Fibroblast of lung (primary cell): ENCODE data around the gene DTX4. TPM values are rescaled to one million over a fixed set of nuclear protein-coding genes. Genes with fewer than 3 reads are reported as not detected.

Experiments
- DNase-seq, 2 donors: peaks; one replicate each; pipeline versions ENCODE4 v3.0.0 to v3.0.0-alpha.2; 2010; ENCODE audit warnings: low read depth in 2 of 2
- H2AFZ ChIP-seq: 2 replicates; pipeline ENCODE4 v1.5.1; 2012; ENCODE audit warnings: low read length, control low read depth, inconsistent platforms
- H3K27ac ChIP-seq: 2 replicates; pipeline ENCODE4 v1.5.1; 2011; ENCODE audit warnings: low read length, control low read depth; ENCODE audit not compliant: insufficient read depth
- H3K27me3 ChIP-seq: 2 replicates; pipeline ENCODE4 v1.5.1; 2011; ENCODE audit warnings: mild to moderate bottlenecking, low read length; ENCODE audit not compliant: control insufficient read depth, insufficient read depth
- H3K36me3 ChIP-seq: 2 replicates; pipeline ENCODE4 v1.5.1; 2011; ENCODE audit warnings: low read length; ENCODE audit not compliant: control insufficient read depth, insufficient read depth
- H3K4me1 ChIP-seq: 2 replicates; pipeline ENCODE4 v1.5.1; 2011; ENCODE audit warnings: low read length; ENCODE audit not compliant: control insufficient read depth, insufficient read depth; ENCODE audit errors: extremely low read depth
- H3K4me2 ChIP-seq: 2 replicates; pipeline ENCODE4 v1.5.1; 2011; ENCODE audit warnings: low read length, control low read depth; ENCODE audit not compliant: insufficient read depth; ENCODE audit errors: extremely low read depth
- H3K4me3 ChIP-seq, 4 experiments: fragments of 200-600 bp in 1 of 4; sonication (generic) in 1 of 4; replicated peaks in 1 of 4; 2 replicates each; pipeline ENCODE4 v1.5.1; 2011 to 2016; ENCODE audit warnings: low read length in 4 of 4, low read depth in 3 of 4, mild to moderate bottlenecking in 3 of 4, control low read depth in 2 of 4, inconsistent platforms in 1 of 4, mixed read lengths in 1 of 4; ENCODE audit not compliant: insufficient read depth in 1 of 4; ENCODE audit errors: control extremely low read depth in 1 of 4
- H3K79me2 ChIP-seq: 2 replicates; pipeline ENCODE4 v1.5.1; 2012; ENCODE audit warnings: mild to moderate bottlenecking, low read length, inconsistent platforms; ENCODE audit not compliant: control insufficient read depth, insufficient read depth
- H3K9ac ChIP-seq: 2 replicates; pipeline ENCODE4 v1.5.1; 2011; ENCODE audit warnings: mild to moderate bottlenecking, low read length, control low read depth; ENCODE audit not compliant: insufficient read depth
- H3K9me3 ChIP-seq: 2 replicates; pipeline ENCODE4 v1.5.1; 2012; ENCODE audit warnings: low read depth, low read length; ENCODE audit not compliant: control insufficient read depth, insufficient read depth
- H4K20me1 ChIP-seq: 2 replicates; pipeline ENCODE4 v1.5.1; 2011; ENCODE audit warnings: low read length; ENCODE audit not compliant: control insufficient read depth, insufficient read depth; ENCODE audit errors: extremely low read depth
- CTCF ChIP-seq, 2 donors: IDR thresholded peaks in 1 of 2; conservative IDR thresholded peaks in 1 of 2; 1 replicate in 1 of 2; 2 replicates in 1 of 2; pipeline ENCODE4 v1.5.1; 2011 to 2012; ENCODE audit warnings: low read length in 2 of 2, control low read depth in 1 of 2, inconsistent platforms in 1 of 2, low read depth in 1 of 2, mild to moderate bottlenecking in 1 of 2
- EZH2 ChIP-seq: IDR thresholded peaks from 2 replicates; pipeline ENCODE4 v1.5.1; 2012; ENCODE audit warnings: low read length, control low read depth, mild to moderate bottlenecking; ENCODE audit errors: missing control alignments
- polyA plus RNA-seq, 2 donors: library from polyadenylated mRNA; depleted of rRNA in 1 of 2; stranded (reverse) in 1 of 2; unstranded in 1 of 2; fragments of >200 nt; gene quantifications; 2 replicates each; pipeline ENCODE4 v1.2.1, GENCODE V29; 2011 to 2012; ENCODE audit warnings: missing spikeins in 1 of 2
- total RNA-seq: library from RNA; depleted of rRNA; stranded (reverse); fragments of >200 nt; gene quantifications from 2 replicates; pipeline ENCODE4 v1.2.1, GENCODE V29; 2014

The DTX4 gene
- total and polyA plus RNA-seq, 2 donors (not counting 1 experiment from before 2014, with no cell fraction given) = 1.2 to 4.8 TPM

GRCh38 chr11:59223177-59223576, 51.2 kb downstream of the DTX4 start:
- Histone ChIP-seq H3K4me1 (peaks cover 17% of the 10 kb centered on the region), H3K27me3 (no peaks in the 10 kb centered on the region), H3K9ac (no peak overlapping the region), H4K20me1 (no peaks in the 10 kb centered on the region), H3K36me3 (no peaks in the 10 kb centered on the region), H3K27ac (no peak overlapping the region), H3K79me2 (no peaks in the 10 kb centered on the region), H3K4me2 (no peak overlapping the region), H2AFZ (no peak overlapping the region), H3K4me3 (no peak overlapping the region), H3K9me3 (no peaks in the 10 kb centered on the region)
- DNase-seq = no peak
- no peak for TF ChIP-seq EZH2
- TF ChIP-seq CTCF (conservative IDR thresholded peaks at IDR 0.05 in 1 of 2, IDR thresholded peaks at IDR 0.05 in 1 of 2; ENCODE audit: low read depth in 1 of 2, low read length in 2 of 2) = no peak

- TF ChIP-seq EZH2 (no peak), CTCF (conservative IDR thresholded peaks at IDR 0.05 in 1 of 2, IDR thresholded peaks at IDR 0.05 in 1 of 2; ENCODE audit: low read depth in 1 of 2, low read length in 2 of 2) (no peak)
- Histone ChIP-seq H3K9ac (no peak overlapping the region), H3K4me3 (no peak overlapping the region), H4K20me1 (no peaks in the 10 kb centered on the region), H3K9me3 (no peaks in the 10 kb centered on the region), H3K4me2 (no peak overlapping the region), H2AFZ (no peak overlapping the region), H3K27me3 (no peaks in the 10 kb centered on the region), H3K36me3 (no peaks in the 10 kb centered on the region), H3K79me2 (no peaks in the 10 kb centered on the region), H3K27ac (no peak overlapping the region), H3K4me1 (peaks cover 17% of the 10 kb centered on the region)
- DNase-seq = no peak
These were observed 51.7 kb downstream of the DTX4 start for GRCh38 chr11:59223611-59224010.

- Histone ChIP-seq H3K9me3 (no peaks in the 10 kb centered on the region), H3K79me2 (no peaks in the 10 kb centered on the region), H4K20me1 (no peaks in the 10 kb centered on the region), H3K27me3 (no peaks in the 10 kb centered on the region), H3K4me1 (peaks cover 17% of the 10 kb centered on the region), H3K9ac (no peak overlapping the region), H3K36me3 (no peaks in the 10 kb centered on the region), H3K27ac (no peak overlapping the region), H2AFZ (peak overlapping the region; percentile 50), H3K4me3 (no peak overlapping the region), H3K4me2 (no peak overlapping the region)
- TF ChIP-seq CTCF (conservative IDR thresholded peaks at IDR 0.05 in 1 of 2, IDR thresholded peaks at IDR 0.05 in 1 of 2; ENCODE audit: low read depth in 1 of 2, low read length in 2 of 2) (no peak), EZH2 (no peak)
- DNase-seq = peak in 1 of 2 donors; percentile 61
These were observed 52.5 kb downstream of the DTX4 start for GRCh38 chr11:59224351-59224928.
